ENCODE measurements around the gene B3GNT7. TPM values are rescaled to one million over a fixed set of nuclear protein-coding genes. Genes with fewer than 3 reads are reported as not detected.

B3GNT7 gene
- total RNA-seq, 1 experiment from 2014 or later: 6.1 TPM

DNA sequence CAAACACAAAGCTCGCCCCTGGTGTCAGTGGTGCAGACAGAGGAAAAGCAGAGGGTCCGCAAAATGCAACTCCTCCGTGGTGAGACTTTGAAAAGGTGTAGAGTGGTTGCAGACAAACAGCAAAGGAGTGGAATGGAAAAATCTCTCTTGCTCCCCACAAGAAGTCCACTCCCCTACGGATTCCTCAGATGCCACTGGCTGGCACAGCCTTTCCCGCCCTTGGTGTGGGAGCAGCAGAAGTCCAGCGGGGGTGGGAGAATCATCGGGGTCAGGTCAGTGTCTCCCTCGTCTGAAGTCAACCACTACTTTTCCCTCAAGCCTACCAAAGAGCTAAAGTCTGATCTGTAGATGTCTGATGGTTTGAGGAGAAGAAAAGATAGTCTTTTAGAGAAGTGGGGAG is 22.3 kb upstream of the B3GNT7 start:
- no peaks in the 10 kb centered on the region for H4K20me1 ChIP-seq (ENCODE audit: insufficient read depth)
- no peaks in the 10 kb centered on the region for H3K79me2 ChIP-seq (ENCODE audit: insufficient read depth, low read length)
- ATAC-seq (no peak), DNase-seq (ENCODE audit: low read depth, low spot score) (no peak)
- TF ChIP-seq, protein P1, sequence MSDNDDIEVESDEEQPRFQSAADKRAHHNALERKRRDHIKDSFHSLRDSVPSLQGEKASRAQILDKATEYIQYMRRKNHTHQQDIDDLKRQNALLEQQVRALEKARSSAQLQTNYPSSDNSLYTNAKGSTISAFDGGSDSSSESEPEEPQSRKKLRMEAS (IDR thresholded peaks at IDR 0.05): no peak
- TF ChIP-seq ZFX (IDR thresholded peaks at IDR 0.05): no peak
- no peak for TF ChIP-seq CEBPB (IDR thresholded peaks at IDR 0.05; ENCODE audit: low read depth)
- no peak for TF ChIP-seq EZH2phosphoT487 (IDR thresholded peaks at IDR 0.05; ENCODE audit: borderline replicate concordance)
- H3K9me2 ChIP-seq (ENCODE audit: insufficient read depth): no peaks in the 10 kb centered on the region
- no peak overlapping the region for H2AFZ ChIP-seq (ENCODE audit: low read depth, low read length, poor library complexity, severe bottlenecking)
- ChIA-PET RAD21 (ENCODE audit: low non-redundant PET in 1 of 2, low total read pairs in 2 of 2, uncharacterized antibody in 2 of 2, unreplicated experiment in 2 of 2) (no interaction called here), CTCF (no interaction called here), POLR2A (no interaction called here)
- H3K4me3 ChIP-seq (replicated peaks in 1 of 2; ENCODE audit: low read depth in 1 of 2, low read length in 2 of 2): no peak overlapping the region
- BruUV-seq (replicated peaks): no TSS peak
- intact Hi-C loops (cut with micrococcal nuclease): no loop called here
- H3K4me1 ChIP-seq (ENCODE audit: control insufficient read depth in 1 of 2, insufficient read depth in 2 of 2, low read length in 2 of 2): peaks cover 4 to 10% of the 10 kb centered on the region in 2 experiments; a peak in 3 of 4 replicates
- H3K27ac ChIP-seq (ENCODE audit: low read depth, low read length): no peak overlapping the region
- no peak overlapping the region for H3K4me2 ChIP-seq (ENCODE audit: low read length)
- H3K27me3 ChIP-seq (ENCODE audit: insufficient read depth, low read length): no peaks in the 10 kb centered on the region
- H3K9ac ChIP-seq (ENCODE audit: low read length): no peak overlapping the region
- H3K36me3 ChIP-seq (ENCODE audit: control insufficient read depth in 1 of 2, insufficient read depth in 2 of 2, low read length in 2 of 2): no peaks in the 10 kb centered on the region
- no peaks in the 10 kb centered on the region for H3K9me3 ChIP-seq (ENCODE audit: control insufficient read depth in 1 of 2, insufficient read depth in 1 of 2, low read depth in 1 of 2, low read length in 2 of 2)

DNA sequence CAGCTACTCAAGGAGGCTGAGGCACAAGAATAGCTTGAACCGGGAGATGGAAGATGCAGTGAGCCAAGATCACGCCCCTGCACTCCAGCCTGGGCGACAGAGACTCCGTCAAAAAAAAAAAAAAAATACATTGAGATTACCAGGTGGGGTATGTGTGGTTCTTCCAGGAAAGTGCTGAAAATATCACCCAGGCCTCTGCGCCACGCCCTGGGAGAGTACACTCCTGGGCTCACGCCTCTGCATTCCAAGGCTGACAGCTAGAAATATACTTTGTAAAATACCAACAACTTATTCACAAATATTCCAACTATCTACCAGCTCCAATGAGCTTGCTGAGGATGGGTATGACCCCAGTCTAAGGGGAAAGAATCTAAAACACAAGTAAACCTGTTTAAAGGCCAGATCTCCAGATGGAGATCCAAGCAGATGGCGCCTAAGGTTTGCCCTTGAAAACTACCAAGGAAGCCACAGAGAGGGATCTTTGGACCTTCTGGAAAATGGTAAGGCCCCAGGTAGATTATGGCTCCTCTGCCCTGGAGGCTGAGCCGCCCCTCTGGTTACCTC is 21.6 kb upstream of the B3GNT7 start:
- no peaks in the 10 kb centered on the region for H3K9me3 ChIP-seq (ENCODE audit: control insufficient read depth in 1 of 2, insufficient read depth in 1 of 2, low read depth in 1 of 2, low read length in 2 of 2)
- ChIA-PET RAD21 (ENCODE audit: low non-redundant PET in 1 of 2, low total read pairs in 2 of 2, uncharacterized antibody in 2 of 2, unreplicated experiment in 2 of 2) (no interaction called here), CTCF (no interaction called here), POLR2A (no interaction called here)
- no TSS peak for BruUV-seq (replicated peaks)
- ATAC-seq: no peak
- H3K4me3 ChIP-seq (replicated peaks in 1 of 2; ENCODE audit: low read depth in 1 of 2, low read length in 2 of 2): no peak overlapping the region
- H3K27me3 ChIP-seq (ENCODE audit: insufficient read depth, low read length): no peaks in the 10 kb centered on the region
- H2AFZ ChIP-seq (ENCODE audit: low read depth, low read length, poor library complexity, severe bottlenecking): no peak overlapping the region
- peaks cover 9 to 17% of the 10 kb centered on the region in 2 experiments; a peak in 3 of 4 replicates for H3K4me1 ChIP-seq (ENCODE audit: control insufficient read depth in 1 of 2, insufficient read depth in 2 of 2, low read length in 2 of 2)
- no peaks in the 10 kb centered on the region for H3K79me2 ChIP-seq (ENCODE audit: insufficient read depth, low read length)
- no peaks in the 10 kb centered on the region for H3K36me3 ChIP-seq (ENCODE audit: control insufficient read depth in 1 of 2, insufficient read depth in 2 of 2, low read length in 2 of 2)
- intact Hi-C loops (cut with micrococcal nuclease): no loop called here
- no peaks in the 10 kb centered on the region for H4K20me1 ChIP-seq (ENCODE audit: insufficient read depth)
- H3K9ac ChIP-seq (ENCODE audit: low read length): no peak overlapping the region
- H3K4me2 ChIP-seq (ENCODE audit: low read length): no peak overlapping the region
- no peak overlapping the region for H3K27ac ChIP-seq (ENCODE audit: low read depth, low read length)
- DNase-seq (ENCODE audit: low read depth, low spot score): no peak
- H3K9me2 ChIP-seq (ENCODE audit: insufficient read depth): no peaks in the 10 kb centered on the region
- TF ChIP-seq, protein P2, sequence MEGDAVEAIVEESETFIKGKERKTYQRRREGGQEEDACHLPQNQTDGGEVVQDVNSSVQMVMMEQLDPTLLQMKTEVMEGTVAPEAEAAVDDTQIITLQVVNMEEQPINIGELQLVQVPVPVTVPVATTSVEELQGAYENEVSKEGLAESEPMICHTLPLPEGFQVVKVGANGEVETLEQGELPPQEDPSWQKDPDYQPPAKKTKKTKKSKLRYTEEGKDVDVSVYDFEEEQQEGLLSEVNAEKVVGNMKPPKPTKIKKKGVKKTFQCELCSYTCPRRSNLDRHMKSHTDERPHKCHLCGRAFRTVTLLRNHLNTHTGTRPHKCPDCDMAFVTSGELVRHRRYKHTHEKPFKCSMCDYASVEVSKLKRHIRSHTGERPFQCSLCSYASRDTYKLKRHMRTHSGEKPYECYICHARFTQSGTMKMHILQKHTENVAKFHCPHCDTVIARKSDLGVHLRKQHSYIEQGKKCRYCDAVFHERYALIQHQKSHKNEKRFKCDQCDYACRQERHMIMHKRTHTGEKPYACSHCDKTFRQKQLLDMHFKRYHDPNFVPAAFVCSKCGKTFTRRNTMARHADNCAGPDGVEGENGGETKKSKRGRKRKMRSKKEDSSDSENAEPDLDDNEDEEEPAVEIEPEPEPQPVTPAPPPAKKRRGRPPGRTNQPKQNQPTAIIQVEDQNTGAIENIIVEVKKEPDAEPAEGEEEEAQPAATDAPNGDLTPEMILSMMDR (IDR thresholded peaks at IDR 0.05 in 2 of 3, conservative IDR thresholded peaks at IDR 0.05 in 1 of 3; ENCODE audit: borderline replicate concordance in 1 of 3, insufficient read depth in 1 of 3, low read depth in 2 of 3, low read length in 2 of 3): no peak
- TF ChIP-seq, protein P3, sequence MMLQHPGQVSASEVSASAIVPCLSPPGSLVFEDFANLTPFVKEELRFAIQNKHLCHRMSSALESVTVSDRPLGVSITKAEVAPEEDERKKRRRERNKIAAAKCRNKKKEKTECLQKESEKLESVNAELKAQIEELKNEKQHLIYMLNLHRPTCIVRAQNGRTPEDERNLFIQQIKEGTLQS (IDR thresholded peaks at IDR 0.05): no peak
- TF ChIP-seq SP1 (IDR thresholded peaks at IDR 0.05; ENCODE audit: low read depth): no peak
- no peak for TF ChIP-seq TCF7L2 (IDR thresholded peaks at IDR 0.05; ENCODE audit: borderline replicate concordance, extremely low read depth, insufficient read depth, insufficient read length)
- no peak for TF ChIP-seq RAD21 (IDR thresholded peaks at IDR 0.05; ENCODE audit: low read depth)
- TF ChIP-seq EGR1 (IDR thresholded peaks at IDR 0.05; ENCODE audit: low read depth): no peak
- no peak for TF ChIP-seq ELF1 (IDR thresholded peaks at IDR 0.05; ENCODE audit: borderline replicate concordance, low read depth)
- no peak for TF ChIP-seq SRF (IDR thresholded peaks at IDR 0.05; ENCODE audit: low read depth)
- TF ChIP-seq POLR2A (IDR thresholded peaks at IDR 0.05; ENCODE audit: borderline replicate concordance, extremely low read depth, insufficient read depth, insufficient read length): no peak
- TF ChIP-seq ZNF274 (IDR thresholded peaks at IDR 0.05; ENCODE audit: low read depth, low read length): no peak
- TF ChIP-seq, protein P4, sequence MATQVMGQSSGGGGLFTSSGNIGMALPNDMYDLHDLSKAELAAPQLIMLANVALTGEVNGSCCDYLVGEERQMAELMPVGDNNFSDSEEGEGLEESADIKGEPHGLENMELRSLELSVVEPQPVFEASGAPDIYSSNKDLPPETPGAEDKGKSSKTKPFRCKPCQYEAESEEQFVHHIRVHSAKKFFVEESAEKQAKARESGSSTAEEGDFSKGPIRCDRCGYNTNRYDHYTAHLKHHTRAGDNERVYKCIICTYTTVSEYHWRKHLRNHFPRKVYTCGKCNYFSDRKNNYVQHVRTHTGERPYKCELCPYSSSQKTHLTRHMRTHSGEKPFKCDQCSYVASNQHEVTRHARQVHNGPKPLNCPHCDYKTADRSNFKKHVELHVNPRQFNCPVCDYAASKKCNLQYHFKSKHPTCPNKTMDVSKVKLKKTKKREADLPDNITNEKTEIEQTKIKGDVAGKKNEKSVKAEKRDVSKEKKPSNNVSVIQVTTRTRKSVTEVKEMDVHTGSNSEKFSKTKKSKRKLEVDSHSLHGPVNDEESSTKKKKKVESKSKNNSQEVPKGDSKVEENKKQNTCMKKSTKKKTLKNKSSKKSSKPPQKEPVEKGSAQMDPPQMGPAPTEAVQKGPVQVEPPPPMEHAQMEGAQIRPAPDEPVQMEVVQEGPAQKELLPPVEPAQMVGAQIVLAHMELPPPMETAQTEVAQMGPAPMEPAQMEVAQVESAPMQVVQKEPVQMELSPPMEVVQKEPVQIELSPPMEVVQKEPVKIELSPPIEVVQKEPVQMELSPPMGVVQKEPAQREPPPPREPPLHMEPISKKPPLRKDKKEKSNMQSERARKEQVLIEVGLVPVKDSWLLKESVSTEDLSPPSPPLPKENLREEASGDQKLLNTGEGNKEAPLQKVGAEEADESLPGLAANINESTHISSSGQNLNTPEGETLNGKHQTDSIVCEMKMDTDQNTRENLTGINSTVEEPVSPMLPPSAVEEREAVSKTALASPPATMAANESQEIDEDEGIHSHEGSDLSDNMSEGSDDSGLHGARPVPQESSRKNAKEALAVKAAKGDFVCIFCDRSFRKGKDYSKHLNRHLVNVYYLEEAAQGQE (IDR thresholded peaks at IDR 0.05; ENCODE audit: low read depth): no peak
- no peak for TF ChIP-seq POLR2AphosphoS5 (IDR thresholded peaks at IDR 0.05; ENCODE audit: low read depth, low read length)
- no peak for TF ChIP-seq SIN3A (IDR thresholded peaks at IDR 0.05; ENCODE audit: low read depth)
